ENCODE results near the gene CEP41.

CEP41 gene

DNA sequence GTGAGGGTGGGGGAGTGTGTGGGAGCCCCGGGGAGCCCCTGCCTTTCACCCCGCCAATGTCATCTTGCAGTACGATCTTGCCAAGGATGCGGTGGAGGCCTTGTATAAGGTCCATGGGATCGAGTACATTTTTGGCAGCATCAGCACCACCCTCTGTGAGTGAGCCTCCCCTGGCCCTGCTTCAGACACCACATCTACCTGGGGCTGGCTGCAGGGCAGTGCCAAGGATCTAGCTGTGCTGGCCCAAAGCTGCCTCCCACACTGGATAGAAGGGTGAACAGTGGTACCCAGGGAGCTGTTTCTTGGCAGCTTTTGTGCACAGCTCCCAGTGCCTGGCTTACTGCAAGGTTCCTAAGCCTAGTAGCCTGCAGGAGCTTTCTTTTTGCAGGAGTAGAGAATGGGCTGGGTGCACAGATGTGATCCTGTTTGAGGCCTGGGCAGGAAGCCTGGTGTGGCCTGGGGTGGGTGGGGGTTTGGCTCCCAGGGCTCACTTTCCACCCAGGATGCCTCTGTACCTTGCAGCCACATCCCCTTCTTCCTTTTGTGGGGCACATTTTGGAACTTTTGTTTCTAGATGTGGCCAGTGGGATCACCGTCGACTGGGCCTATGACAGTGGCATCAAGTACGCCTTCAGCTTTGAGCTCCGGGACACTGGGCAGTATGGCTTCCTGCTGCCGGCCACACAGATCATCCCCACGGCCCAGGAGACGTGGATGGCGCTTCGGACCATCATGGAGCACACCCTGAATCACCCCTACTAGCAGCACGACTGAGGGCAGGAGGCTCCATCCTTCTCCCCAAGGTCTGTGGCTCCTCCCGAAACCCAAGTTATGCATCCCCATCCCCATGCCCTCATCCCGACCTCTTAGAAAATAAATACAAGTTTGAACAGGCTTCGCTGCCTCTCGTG is 72.7 kb downstream of the CEP41 start:
- DNase-seq = no peak

DNA sequence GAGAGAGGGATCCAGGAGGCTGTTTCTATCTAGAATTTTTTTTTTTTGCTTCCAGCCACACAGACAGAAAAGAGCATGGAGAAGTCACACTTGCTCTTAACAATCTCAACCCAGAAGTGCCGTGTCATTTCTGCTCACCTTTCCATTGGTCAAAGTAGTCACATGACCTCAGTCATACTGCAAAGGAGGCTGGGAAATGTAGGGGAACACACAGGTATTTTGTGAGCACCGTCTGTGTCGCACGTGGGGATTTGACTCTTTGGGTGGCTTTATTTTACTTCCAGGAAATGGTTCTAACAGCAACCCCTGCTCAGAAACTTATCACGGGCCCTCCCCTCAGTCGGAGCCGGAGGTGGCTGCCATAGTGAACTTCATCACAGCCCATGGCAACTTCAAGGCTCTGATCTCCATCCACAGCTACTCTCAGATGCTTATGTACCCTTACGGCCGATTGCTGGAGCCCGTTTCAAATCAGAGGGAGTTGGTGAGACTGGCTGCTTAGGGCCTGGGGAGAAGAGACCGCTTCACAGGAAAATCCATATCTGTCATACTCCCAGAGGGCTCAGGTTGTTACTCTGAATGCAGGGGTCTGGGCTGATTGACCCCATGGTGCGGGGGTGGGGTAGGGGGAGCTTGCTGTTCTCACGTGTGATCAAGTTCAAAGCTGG is 73.6 kb downstream of the CEP41 start:
- no peak for DNase-seq

GRCh38 chr7:130366564-130366963 is 74.3 kb downstream of the CEP41 start:
- DNase-seq = no peak

- peak; percentile 86 for DNase-seq
Measured at GRCh38 chr7:130365511-130366441, 75.0 kb downstream of the CEP41 start.

DNA sequence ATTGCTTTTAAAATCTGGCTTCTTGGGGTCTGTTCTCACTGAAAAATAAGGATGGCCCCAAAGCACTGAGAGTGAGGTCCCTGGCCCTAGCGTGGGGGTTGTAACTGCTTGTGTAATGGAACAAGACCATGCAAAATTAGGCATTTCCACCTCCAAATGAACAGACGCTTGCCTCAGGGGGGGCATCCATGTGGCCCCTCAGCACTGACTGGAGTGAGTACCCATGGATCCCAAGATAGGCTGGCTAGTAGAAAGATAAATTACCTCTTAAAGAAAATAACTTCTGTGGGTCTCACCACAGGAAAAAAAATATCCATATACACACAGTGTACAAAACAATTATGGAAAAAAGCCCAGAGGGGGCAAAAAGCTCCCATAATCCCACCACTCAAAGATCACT is 75.7 kb downstream of the CEP41 start:
- no peak for DNase-seq

- no peak for DNase-seq
Measured at GRCh38 chr7:130364451-130364850, 76.4 kb downstream of the CEP41 start.

DNA sequence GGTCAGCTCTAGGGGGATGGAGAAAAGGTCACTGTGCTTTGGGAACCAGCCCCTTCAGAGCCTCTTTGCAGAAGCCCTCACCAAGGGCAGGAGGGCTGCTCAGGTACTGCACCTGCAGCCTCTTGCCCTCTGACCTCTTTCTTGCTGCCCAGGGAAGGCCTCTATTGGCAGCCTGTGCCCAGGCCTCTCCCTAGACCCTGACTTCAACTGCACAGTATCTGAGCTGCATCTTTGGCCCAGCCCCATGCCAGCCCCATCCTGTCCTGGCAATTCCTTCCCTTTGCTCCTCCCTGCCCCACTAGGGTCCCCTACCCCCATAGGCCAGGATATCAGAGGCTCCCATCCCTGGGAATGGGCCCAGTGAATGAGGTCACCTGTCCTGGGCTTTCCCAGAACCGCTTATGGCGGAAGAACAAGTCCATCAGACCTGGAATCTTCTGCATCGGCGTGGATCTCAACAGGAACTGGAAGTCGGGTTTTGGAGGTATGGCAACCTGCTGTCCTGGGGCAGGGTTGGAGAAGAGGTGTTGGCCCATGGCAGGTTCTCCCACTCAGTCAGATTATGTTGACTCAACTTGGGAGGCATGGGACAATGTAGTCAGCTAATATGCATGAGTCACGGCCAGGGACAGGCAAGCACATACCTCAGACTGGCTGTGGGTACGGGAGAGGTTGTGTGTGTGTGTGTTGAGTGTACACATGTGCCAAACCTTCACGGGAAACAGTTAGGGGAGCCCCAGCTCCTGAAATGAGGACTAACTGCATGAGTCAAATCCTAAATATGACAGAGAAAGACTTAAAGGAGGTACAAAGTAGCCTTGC is 77.6 kb downstream of the CEP41 start:
- peak; percentile 96 for DNase-seq

GRCh38 chr7:130362251-130362816 is 78.5 kb downstream of the CEP41 start:
- no peak for DNase-seq

- DNase-seq = no peak
Measured at GRCh38 chr7:130361681-130362080, 79.1 kb downstream of the CEP41 start.

- DNase-seq = no peak
Measured at GRCh38 chr7:130360518-130360917, 80.3 kb downstream of the CEP41 start.

DNA sequence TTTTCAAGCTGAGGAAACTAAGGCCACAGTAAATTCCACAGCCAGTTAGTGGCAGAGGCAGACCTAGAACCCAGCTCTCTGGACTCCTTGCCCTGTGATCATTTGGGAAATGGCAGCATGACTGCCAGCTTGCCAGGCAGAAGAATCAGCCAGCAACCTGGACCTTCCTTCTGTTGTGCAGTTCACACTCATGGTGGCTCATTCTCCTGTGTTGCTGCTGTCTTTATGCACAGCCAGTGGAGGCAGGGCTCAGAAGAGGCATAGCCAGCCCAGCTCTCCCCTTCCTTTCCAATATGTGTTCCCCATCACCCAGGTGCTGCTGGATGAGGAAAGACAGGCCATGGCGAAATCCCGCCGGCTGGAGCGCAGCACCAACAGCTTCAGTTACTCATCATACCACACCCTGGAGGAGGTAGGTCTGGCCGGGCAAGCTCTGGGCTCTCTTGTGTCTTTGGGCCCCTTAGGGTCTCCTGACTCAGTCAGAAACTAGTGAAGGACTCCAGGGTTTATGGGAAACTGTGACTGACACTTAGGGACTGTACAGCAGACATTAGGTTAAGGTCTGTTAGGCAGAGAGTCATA is 81.4 kb downstream of the CEP41 start:
- no peak for DNase-seq

DNA sequence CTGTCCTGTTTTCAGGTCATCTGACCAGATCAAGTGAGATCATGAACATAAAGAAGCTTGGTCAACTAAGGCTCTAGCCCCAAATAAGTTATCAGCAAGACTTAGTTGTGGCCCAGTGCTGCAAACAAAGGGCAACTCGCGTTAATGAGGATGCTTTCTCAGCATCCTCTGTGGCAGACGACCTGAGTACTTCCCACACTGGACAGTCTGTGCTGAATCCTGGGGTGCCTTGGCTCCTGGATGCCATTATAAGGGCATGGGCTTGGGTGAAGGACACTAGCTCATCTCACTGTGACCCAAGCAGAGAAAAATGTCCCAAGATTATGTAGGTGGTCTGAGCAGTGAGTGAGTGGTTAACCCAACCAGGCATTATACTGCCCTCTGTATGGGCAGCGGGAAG is 82.3 kb downstream of the CEP41 start:
- no peak for DNase-seq

GRCh38 chr7:130356876-130357611 is 83.8 kb downstream of the CEP41 start:
- peak; percentile 60 for DNase-seq

DNA sequence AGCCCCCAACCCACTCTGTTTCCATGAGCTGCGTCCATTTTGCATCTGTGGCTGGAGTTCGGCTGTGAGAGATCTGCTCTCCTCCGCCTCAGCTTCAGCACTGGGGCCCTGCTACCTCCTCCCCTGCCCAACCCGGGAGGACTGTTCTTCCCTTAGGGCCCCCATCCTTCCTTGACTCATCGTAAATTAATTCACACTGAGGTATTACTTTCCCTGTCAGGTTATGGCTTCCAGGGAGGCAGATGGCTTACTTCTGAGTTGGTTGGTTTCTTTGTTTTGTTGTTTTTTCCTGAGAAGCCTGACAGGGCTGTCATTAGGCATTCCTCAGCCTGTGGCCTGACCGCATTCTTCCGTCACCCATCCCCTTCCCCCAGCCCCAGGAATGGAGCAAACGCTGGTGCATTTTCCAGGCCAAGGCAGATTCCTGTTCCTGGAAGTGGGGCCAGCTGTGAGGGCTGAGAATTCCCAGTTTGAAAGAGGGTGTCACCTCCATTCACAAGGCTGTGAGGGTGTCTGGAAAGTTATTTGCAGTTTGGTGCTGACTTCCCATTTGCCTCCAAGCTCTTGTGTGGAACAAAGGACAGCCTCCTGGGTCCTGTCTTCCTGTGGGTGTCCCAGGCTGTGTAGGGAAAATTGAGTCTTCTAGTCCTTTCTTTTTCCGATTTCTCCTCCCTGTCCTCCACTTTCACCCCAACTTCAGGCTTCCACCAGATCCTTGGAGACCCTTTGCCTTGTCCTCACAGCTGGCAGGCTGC is 84.5 kb downstream of the CEP41 start:
- peak; percentile 100 for DNase-seq

GRCh38 chr7:130353196-130353595 is 87.6 kb downstream of the CEP41 start:
- no peak for DNase-seq

DNA sequence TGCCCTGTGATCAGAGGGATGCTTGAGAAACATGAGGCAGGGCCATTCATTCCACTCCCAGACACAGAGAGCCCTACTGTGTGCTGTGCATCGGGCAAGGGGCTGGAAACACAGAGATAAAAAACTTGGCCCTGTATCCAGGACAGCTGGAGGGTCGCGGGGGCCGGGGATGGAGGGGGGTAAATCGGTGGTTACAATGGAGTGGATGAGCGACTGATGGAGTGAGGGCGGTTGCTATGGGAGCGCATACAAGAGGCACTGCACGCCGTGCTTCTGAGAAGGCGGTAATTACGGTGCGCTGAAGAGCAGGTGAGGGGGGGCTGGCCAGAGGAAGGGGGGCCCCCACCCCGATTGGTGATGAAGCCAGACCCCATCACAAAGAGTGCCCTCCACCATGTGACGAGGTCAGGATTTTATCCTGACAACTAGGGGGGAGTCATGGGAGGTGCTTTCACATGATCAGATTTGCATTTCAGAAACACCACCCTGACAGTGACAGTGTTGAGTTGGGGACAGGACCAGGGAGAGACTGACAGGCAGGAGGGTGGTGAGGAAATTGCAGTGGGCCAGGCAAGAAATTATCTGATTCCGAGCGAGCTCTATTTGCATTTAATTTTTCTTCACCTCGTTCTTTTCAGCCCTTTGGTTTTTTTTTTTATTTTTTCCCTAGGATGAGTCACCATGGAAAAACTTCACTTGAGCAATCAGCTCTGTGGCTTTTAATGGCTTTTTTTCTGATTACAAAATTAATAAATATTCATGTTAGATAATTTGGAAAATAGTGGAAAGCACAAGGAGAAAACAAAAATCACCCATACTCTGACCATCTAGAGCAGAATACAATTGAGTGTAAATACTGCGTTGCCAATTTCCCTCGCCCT is 88.4 kb downstream of the CEP41 start:
- DNase-seq = peak; percentile 74

DNA sequence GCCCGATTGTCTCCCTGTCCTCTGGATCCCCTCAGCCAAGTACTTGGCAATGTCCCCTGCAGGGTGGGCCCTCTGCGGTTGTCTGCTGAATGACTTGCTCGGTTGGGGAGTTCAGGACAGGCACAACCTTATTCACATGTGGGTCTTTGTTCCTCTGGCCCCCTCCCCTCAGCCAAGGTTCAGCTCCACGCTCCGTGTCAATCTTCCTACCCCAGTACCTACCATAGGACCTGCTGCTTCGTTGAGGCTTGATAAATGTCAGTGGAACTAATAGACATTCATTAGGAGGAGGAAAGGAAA is 89.1 kb downstream of the CEP41 start:
- DNase-seq = no peak

GRCh38 chr7:130350945-130351790 is 89.6 kb downstream of the CEP41 start:
- no peak for DNase-seq

Measured in fibroblast of skin of scalp (primary cell).